BE2C (cell line): ENCODE data around the gene SEC16A.

Experiments used
- DNase-seq: peaks from one replicate; pipeline ENCODE4 v3.0.0-alpha.2; 2020
- H3K27me3 ChIP-seq: fragments of 250-450 bp; sonication (Bioruptor Pico); 2 replicates; pipeline ENCODE4 v1.5.1; 2020; ENCODE audit warnings: mild to moderate bottlenecking
- H3K36me3 ChIP-seq: fragments of 250-450 bp; sonication (Bioruptor Pico); 2 replicates; pipeline ENCODE4 v1.5.1; 2020; ENCODE audit warnings: mild to moderate bottlenecking
- H3K4me1 ChIP-seq: fragments of 250-450 bp; sonication (Bioruptor Pico); 2 replicates; pipeline ENCODE4 v1.5.1; 2020
- H3K4me3 ChIP-seq: 2 replicates; pipeline ENCODE4 v1.5.1; 2011; ENCODE audit warnings: low read depth, low read length
- H3K9me3 ChIP-seq: fragments of 250-450 bp; sonication (Bioruptor Pico); 2 replicates; pipeline ENCODE4 v1.5.1; 2020
- TF ChIP-seq, protein P1 (sequence below): IDR thresholded peaks from 2 replicates; pipeline ENCODE4 v1.5.1; 2012; ENCODE audit warnings: mild to moderate bottlenecking, low read depth, low read length

SEC16A gene

DNA sequence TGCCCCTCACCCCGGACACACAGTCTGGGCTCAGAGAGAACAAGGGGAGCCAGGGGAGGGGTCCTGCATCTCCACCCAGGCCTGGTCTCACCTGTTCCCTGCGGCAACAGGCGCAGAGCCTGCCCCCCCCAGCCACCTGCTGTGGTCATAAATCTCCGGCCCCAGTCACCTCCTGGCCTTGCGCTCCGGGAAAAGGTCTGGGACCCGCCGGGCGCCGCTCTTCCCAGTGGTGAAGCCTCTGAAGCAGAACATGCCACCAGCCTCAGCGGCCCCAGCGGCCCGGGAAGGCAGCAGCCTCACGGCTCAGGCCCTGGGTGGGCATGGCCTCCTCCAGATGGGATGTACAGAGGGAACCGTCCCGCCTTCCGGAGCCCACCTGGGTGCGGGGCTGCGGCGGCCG lies 42.4 kb upstream of the SEC16A start:
- Histone ChIP-seq H3K4me3 (no peak overlapping the region), H3K9me3 (no peaks in the 10 kb centered on the region), H3K36me3 (no peaks in the 10 kb centered on the region), H3K4me1 (no peaks in the 10 kb centered on the region), H3K27me3 (peaks cover 1% of the 10 kb centered on the region)
- TF ChIP-seq, protein P1, sequence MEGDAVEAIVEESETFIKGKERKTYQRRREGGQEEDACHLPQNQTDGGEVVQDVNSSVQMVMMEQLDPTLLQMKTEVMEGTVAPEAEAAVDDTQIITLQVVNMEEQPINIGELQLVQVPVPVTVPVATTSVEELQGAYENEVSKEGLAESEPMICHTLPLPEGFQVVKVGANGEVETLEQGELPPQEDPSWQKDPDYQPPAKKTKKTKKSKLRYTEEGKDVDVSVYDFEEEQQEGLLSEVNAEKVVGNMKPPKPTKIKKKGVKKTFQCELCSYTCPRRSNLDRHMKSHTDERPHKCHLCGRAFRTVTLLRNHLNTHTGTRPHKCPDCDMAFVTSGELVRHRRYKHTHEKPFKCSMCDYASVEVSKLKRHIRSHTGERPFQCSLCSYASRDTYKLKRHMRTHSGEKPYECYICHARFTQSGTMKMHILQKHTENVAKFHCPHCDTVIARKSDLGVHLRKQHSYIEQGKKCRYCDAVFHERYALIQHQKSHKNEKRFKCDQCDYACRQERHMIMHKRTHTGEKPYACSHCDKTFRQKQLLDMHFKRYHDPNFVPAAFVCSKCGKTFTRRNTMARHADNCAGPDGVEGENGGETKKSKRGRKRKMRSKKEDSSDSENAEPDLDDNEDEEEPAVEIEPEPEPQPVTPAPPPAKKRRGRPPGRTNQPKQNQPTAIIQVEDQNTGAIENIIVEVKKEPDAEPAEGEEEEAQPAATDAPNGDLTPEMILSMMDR, result no peak
- DNase-seq, result no peak

DNA sequence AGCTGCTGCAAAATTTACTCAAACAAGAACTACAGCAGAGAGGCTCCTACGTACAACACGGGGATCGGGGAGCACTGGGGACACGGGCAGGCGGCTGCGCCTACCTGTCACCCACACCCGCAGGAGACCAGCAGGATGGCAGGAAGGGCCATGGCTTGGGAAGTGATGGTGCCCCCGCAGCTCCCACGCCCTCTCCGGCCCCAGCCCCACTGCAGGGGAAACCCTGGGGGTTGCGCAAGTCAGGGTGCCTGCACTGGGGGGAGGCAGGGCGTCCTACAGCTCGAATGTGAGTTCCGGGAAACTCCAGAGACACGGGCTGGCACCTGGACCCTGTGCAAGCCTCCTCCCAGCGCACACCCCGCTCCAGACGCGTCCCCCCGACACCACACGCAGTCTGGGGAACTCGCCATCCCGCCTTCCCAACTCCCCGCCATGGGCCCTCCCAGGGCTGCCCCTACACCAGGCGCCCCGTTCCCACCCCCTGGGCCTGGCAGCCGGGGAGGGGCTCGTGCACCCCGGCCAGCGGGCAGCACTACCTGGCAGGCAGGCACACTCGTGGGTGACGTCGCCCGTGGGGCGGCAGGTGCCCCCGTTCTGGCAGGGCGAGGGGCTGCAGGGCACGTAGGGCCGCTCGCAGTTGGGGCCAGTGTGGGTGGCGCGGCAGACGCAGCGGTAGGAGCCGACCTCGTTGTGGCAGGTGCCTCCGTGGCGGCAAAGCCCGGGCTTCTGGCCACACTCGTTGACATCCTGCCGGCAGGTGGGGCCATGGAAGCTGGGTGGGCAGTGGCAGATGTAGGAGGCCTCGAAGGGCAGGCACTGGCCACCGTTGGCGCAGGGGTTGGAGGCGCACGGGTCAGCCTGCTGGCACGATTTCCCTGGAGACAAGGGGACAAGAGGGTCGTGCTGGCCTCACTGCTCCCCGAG lies 39.7 kb upstream of the SEC16A start:
- H3K36me3 ChIP-seq, result no peaks in the 10 kb centered on the region
- no peak overlapping the region for H3K4me3 ChIP-seq
- TF ChIP-seq, protein P1, result no peak
- H3K4me1 ChIP-seq, result no peaks in the 10 kb centered on the region
- DNase-seq, result no peak
- H3K27me3 ChIP-seq, result no peaks in the 10 kb centered on the region; the same call in none of the 2 replicates
- H3K9me3 ChIP-seq, result no peaks in the 10 kb centered on the region

DNA sequence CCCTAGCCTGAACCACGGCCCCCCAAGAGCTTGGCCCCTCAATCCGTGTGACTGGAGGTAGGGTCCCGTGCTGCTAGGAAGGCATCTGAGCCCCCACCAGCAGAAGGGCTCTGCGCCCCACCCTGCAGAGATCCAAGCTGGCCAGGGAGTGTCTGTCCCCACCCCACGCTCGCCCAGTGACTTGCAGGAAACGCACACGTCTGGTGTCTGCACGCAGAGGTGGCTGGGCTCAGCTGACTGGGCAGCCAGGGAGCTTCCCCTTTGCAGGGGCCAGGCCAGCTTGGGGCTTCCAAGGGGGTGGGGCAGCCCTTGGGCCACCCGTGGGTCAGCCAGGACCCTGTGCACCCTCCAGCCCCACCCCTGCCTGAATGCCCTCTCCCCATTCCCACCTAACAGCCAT lies 38.7 kb upstream of the SEC16A start:
- H3K27me3 ChIP-seq, result no peaks in the 10 kb centered on the region; the same call in 1 of the 2 replicates
- no peak for DNase-seq
- no peaks in the 10 kb centered on the region for H3K4me1 ChIP-seq
- no peaks in the 10 kb centered on the region for H3K9me3 ChIP-seq
- TF ChIP-seq, protein P1, result no peak
- no peak overlapping the region for H3K4me3 ChIP-seq
- H3K36me3 ChIP-seq, result no peaks in the 10 kb centered on the region

DNA sequence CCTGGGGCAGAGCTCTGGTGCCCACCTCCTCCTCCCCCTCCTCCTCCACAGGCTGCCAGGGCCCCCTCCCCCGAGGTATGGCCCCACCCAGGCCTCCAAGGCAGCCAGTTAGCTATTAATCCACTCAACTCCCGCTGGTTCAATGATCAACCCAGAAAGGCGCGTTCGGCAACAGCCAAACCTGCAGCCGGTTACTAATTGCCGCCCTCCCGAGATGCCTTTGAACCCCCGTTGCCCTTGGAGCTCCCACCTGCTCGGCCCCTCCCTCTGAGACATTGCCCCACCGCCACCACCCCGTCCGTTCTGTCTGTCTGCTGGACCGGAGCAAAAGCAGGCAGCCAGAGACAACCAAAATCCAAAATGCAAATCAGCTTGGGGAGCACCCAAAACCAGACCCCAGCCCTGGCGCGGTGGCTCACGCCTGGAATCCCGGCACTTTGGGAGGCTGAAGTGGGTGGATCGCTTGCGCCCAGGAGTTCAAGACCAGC lies 37.3 kb upstream of the SEC16A start:
- Histone ChIP-seq H3K4me3 (no peak overlapping the region), H3K4me1 (no peaks in the 10 kb centered on the region; the same call in 1 of the 2 replicates), H3K27me3 (no peaks in the 10 kb centered on the region), H3K36me3 (no peaks in the 10 kb centered on the region), H3K9me3 (no peaks in the 10 kb centered on the region)
- DNase-seq, result no peak
- TF ChIP-seq, protein P1, result no peak

DNA sequence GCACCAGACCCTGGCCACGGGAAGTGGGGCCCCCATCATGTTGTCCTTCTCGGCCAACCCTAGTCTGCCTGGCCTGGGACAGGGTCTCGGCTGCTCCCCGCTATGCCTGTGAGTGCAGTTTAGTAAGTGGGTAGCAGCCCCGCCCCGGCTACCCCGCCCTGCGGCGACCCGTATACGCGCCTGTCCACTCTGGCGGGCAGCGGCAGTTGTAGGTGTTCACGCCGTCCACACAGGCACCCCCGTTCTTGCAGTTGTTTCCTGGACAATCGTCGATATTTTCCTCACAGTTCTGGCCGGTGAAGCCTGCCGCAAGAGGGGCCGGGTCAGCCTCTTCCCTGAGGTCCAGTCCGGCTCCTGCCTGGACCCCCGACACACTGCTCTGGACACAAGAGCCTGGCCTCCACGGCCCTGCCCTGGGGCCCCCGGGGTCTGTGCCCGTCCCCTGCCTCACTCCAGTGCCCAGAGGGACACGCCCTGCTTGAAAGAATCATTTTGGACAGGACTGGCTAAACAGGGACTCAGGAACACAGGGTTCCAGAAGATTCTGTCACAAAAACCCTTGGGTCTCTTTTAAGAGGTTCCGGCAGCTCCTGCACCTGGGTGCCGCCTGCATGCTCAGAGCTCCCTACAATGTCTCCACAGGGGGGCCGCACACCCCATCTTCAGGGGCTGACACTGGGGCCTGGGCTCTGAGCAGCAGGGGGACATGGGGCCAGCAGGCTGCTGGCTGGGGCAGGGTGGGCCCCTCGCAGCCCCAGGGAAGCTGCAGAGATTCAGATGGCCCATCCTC lies 36.6 kb upstream of the SEC16A start:
- Histone ChIP-seq H3K4me3 (no peak overlapping the region), H3K27me3 (no peaks in the 10 kb centered on the region), H3K4me1 (no peaks in the 10 kb centered on the region; the same call in 1 of the 2 replicates), H3K9me3 (no peaks in the 10 kb centered on the region), H3K36me3 (no peaks in the 10 kb centered on the region)
- DNase-seq, result no peak
- TF ChIP-seq, protein P1, result no peak

DNA sequence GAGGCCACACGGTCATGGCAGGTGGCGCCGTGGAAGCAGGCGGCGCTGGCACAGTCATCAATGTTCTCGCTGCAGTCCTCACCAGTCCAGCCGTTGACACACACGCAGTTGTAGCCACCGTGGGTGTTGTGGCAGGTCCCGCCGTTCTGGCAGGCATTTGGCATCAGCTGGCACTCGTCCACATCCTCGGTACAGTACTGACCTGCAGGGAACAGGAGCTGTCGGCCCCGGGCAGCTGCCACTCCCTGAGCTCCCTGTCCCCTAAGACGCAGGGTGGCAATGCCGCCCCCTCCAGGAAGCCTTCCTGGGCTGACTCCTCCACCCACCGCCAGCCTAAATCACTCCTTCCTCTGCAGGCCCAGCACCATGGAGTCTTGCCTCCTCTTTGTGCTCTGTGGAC lies 35.8 kb upstream of the SEC16A start:
- TF ChIP-seq, protein P1, result no peak
- no peak for DNase-seq
- H3K4me3 ChIP-seq, result no peak overlapping the region
- H3K4me1 ChIP-seq, result no peaks in the 10 kb centered on the region; the same call in 1 of the 2 replicates
- H3K9me3 ChIP-seq, result no peaks in the 10 kb centered on the region
- no peaks in the 10 kb centered on the region for H3K36me3 ChIP-seq
- H3K27me3 ChIP-seq, result no peaks in the 10 kb centered on the region
